Upper lobe of left lung (tissue), 6 donors: ENCODE results near the gene SYPL2. TPM values are rescaled to one million over a fixed set of nuclear protein-coding genes. Genes with fewer than 3 reads are reported as not detected.

Source experiments
- ATAC-seq, 2 donors: fragments of 200-7000 bp; cut with Tn5 transposase; one replicate each; pipeline ENCODE4 v1.9.1; 2022; ENCODE audit warnings: mild to moderate bottlenecking in 2 of 2, moderate library complexity in 2 of 2; ENCODE audit not compliant: low FRiP score in 2 of 2
- DNase-seq, 2 donors: peaks; one replicate each; pipeline ENCODE4 v3.0.0-alpha.2; 2019 to 2020
- H3K27ac ChIP-seq, 4 donors: fragments of 200-600 bp; sonication (generic); one replicate each; pipeline ENCODE4 v1.5.1; 2016 to 2019
- H3K27me3 ChIP-seq, 4 donors: fragments of 200-600 bp; sonication (generic); one replicate each; pipeline ENCODE4 v1.5.1; 2017 to 2019
- H3K36me3 ChIP-seq, 4 donors: fragments of 200-600 bp; sonication (generic); one replicate each; pipeline ENCODE4 v1.5.1; 2016 to 2019
- H3K4me1 ChIP-seq, 4 donors: fragments of 200-600 bp; sonication (generic); one replicate each; pipeline ENCODE4 v1.5.1; 2018 to 2019
- H3K4me3 ChIP-seq, 4 donors: fragments of 200-600 bp; sonication (generic); one replicate each; pipeline ENCODE4 v1.5.1; 2017 to 2019; ENCODE audit warnings: mild to moderate bottlenecking in 2 of 4, moderate library complexity in 1 of 4
- H3K9me3 ChIP-seq, 4 donors: fragments of 200-600 bp; sonication (generic); one replicate each; pipeline ENCODE4 v1.5.1; 2018 to 2019
- EP300 ChIP-seq, 4 donors: sonication (generic); formaldehyde crosslinking; IDR thresholded peaks; one replicate each; pipeline ENCODE4 v1.5.1; 2017; ENCODE audit warnings: antibody characterized with exemption in 4 of 4, control low read depth in 2 of 4
- POLR2A ChIP-seq, 4 donors: fragments of 450-650 bp; IDR thresholded peaks; one replicate each; pipeline ENCODE4 v1.5.1; 2016 to 2017; ENCODE audit warnings: antibody characterized with exemption in 4 of 4, mild to moderate bottlenecking in 2 of 4
- POLR2AphosphoS5 ChIP-seq, 2 donors: sonication (generic); formaldehyde crosslinking; IDR thresholded peaks; one replicate each; pipeline ENCODE4 v1.5.1; 2017; ENCODE audit warnings: antibody characterized with exemption in 2 of 2
- WGBS, 2 donors: methylation state at CpG; one replicate each; pipeline ENCODE4 v1.1.5; 2017 to 2018; 5-methylcytosine and 5-hydroxymethylcytosine counted together
- total RNA-seq, 6 donors: library from RNA; depleted of rRNA in 4 of 6; stranded (reverse); fragments of >200 nt in 4 of 6; gene quantifications; one replicate each; pipeline versions ENCODE4 v1.1.0 to v1.2.1, GENCODE V29; 2016 to 2021
- TF ChIP-seq, protein P1 (sequence below), 6 experiments: fragments of 450-650 bp in 4 of 6; fragments of 200-600 bp in 2 of 6; sonication (generic) in 2 of 6; IDR thresholded peaks; one replicate each; pipeline ENCODE4 v1.5.1; 2016 to 2019; ENCODE audit warnings: antibody characterized with exemption in 6 of 6
- donor health status: DM: no; HTN: no; CAD: no; lungs with moderate emphysema.
- donor health status: DM: no; HTN: yes; CAD: no; lungs with severe emphysema.

SYPL2 gene
- total RNA-seq, 6 donors from 2014 or later, result 0.30 to 3.1 (median 1.1) TPM

DNA sequence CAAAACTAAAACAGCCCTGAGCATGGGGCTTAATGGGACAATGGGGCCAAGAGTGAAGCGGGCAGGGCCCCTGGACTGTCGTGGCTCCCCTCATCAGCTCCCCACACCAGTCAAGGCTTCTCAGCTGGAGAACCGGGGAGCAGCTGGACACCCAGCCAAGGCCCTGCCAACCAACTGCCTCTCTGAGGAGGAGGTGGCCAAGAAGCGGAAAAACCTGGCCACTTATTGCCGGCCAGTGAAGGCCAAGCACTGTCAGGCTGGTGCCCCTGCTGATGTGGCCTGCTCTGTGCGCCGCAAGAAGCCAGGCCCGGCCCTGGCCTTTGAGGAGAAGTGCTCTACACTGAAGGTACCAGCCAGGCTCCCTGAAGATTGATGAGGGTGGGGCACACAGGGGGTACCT lies 25.0 kb downstream of the SYPL2 start:
- peaks cover 15 to 24% (median 18%) of the 10 kb centered on the region in 4 donors for H3K4me1 ChIP-seq
- H3K36me3 ChIP-seq, result peaks cover 0 to 26% (median 13%) of the 10 kb centered on the region in 4 donors
- DNase-seq, result peak in 1 of 2 donors; percentile 37
- H3K9me3 ChIP-seq, result no peaks in the 10 kb centered on the region
- no peak overlapping the region for H3K27ac ChIP-seq
- no peak for ATAC-seq
- 89 to 96% methylated on average over 5 to 6 of the region's 8 CpGs for WGBS, 2 donors
- H3K27me3 ChIP-seq, result peaks cover 0 to 3% (median 0%) of the 10 kb centered on the region in 4 donors
- no peak overlapping the region for H3K4me3 ChIP-seq
- TF ChIP-seq POLR2AphosphoS5 (IDR thresholded peaks at IDR 0.05), result no peak
- TF ChIP-seq, protein P1, sequence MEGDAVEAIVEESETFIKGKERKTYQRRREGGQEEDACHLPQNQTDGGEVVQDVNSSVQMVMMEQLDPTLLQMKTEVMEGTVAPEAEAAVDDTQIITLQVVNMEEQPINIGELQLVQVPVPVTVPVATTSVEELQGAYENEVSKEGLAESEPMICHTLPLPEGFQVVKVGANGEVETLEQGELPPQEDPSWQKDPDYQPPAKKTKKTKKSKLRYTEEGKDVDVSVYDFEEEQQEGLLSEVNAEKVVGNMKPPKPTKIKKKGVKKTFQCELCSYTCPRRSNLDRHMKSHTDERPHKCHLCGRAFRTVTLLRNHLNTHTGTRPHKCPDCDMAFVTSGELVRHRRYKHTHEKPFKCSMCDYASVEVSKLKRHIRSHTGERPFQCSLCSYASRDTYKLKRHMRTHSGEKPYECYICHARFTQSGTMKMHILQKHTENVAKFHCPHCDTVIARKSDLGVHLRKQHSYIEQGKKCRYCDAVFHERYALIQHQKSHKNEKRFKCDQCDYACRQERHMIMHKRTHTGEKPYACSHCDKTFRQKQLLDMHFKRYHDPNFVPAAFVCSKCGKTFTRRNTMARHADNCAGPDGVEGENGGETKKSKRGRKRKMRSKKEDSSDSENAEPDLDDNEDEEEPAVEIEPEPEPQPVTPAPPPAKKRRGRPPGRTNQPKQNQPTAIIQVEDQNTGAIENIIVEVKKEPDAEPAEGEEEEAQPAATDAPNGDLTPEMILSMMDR (IDR thresholded peaks at IDR 0.05), result no peak
- TF ChIP-seq POLR2A (IDR thresholded peaks at IDR 0.05), result no peak
- TF ChIP-seq EP300 (IDR thresholded peaks at IDR 0.05), result no peak

- H3K27ac ChIP-seq, result no peak overlapping the region
- H3K4me1 ChIP-seq, result peaks cover 15 to 26% (median 18%) of the 10 kb centered on the region in 4 donors
- no peak for DNase-seq
- H3K36me3 ChIP-seq, result peaks cover 0 to 38% (median 21%) of the 10 kb centered on the region in 4 donors
- no peak for ATAC-seq
- H3K27me3 ChIP-seq, result peaks cover 0 to 3% (median 0%) of the 10 kb centered on the region in 4 donors
- TF ChIP-seq POLR2AphosphoS5 (IDR thresholded peaks at IDR 0.05) (no peak), EP300 (IDR thresholded peaks at IDR 0.05) (no peak), POLR2A (IDR thresholded peaks at IDR 0.05) (no peak)
- TF ChIP-seq, protein P1 (IDR thresholded peaks at IDR 0.05), result no peak
- H3K4me3 ChIP-seq, result no peak overlapping the region
- 68 to 73% methylated on average over 4 of the region's 4 CpGs for WGBS, 2 donors
- H3K9me3 ChIP-seq, result no peaks in the 10 kb centered on the region
These were observed 26.4 kb downstream of the SYPL2 start for GRCh38 chr1:109492779-109493178.

GRCh38 chr1:109493227-109493626 lies 26.9 kb downstream of the SYPL2 start:
- 70% methylated on average over 3 of the region's 4 CpGs; no CpG with 5 or more reads in 1 of the 2 donors for WGBS, 2 donors
- peak overlapping the region in 1 of 4 donors; percentile 99 for H3K4me3 ChIP-seq
- peaks cover 0 to 3% (median 0%) of the 10 kb centered on the region in 4 donors for H3K27me3 ChIP-seq
- H3K9me3 ChIP-seq, result no peaks in the 10 kb centered on the region
- DNase-seq, result no peak
- peaks cover 18 to 31% (median 18%) of the 10 kb centered on the region in 4 donors for H3K4me1 ChIP-seq
- peak overlapping the region; percentile 58 to 91 (median 85) for H3K27ac ChIP-seq
- no peak for ATAC-seq
- TF ChIP-seq EP300 (IDR thresholded peaks at IDR 0.05), result no peak
- no peak for TF ChIP-seq POLR2AphosphoS5 (IDR thresholded peaks at IDR 0.05)
- TF ChIP-seq POLR2A (IDR thresholded peaks at IDR 0.05), result no peak
- TF ChIP-seq, protein P1 (IDR thresholded peaks at IDR 0.05), result no peak
- peaks cover 0 to 38% (median 24%) of the 10 kb centered on the region in 4 donors for H3K36me3 ChIP-seq

- Histone ChIP-seq H3K4me1 (peaks cover 18 to 38% (median 20%) of the 10 kb centered on the region in 4 donors), H3K9me3 (no peaks in the 10 kb centered on the region), H3K36me3 (peaks cover 0 to 34% (median 23%) of the 10 kb centered on the region in 4 donors), H3K27ac (peak within 1 kb of the TSS; percentile 58 to 91 (median 85)), H3K4me3 (peak within 1 kb of the TSS; percentile 66 to 99 (median 98)), H3K27me3 (peaks cover 0 to 3% (median 0%) of the 10 kb centered on the region in 4 donors)
- 0% methylated on average over 21 to 36 of the region's 44 CpGs for WGBS, 2 donors
- DNase-seq (peak; percentile 89 to 97), ATAC-seq (peak; percentile 96 to 97)
- peak in 3 of 4 donors; percentile 42 to 76 (median 44) for TF ChIP-seq POLR2A (IDR thresholded peaks at IDR 0.05)
- peak; percentile 75 to 81 for TF ChIP-seq POLR2AphosphoS5 (IDR thresholded peaks at IDR 0.05)
- TF ChIP-seq EP300 (IDR thresholded peaks at IDR 0.05), result no peak
- TF ChIP-seq, protein P1 (IDR thresholded peaks at IDR 0.05), result peak; percentile 92 to 99 (median 96)
These were observed 27.6 kb downstream of the SYPL2 start, which contains the start of gene CYB561D1 for GRCh38 chr1:109493805-109494539. CYB561D1 (plus strand) TSS chr1:109494094; CDS start chr1:109494140, 46 bp downstream.
